Thoracic aorta (tissue), 2 donors: ENCODE measurements around the gene KLHL29. TPM values are rescaled to one million over a fixed set of nuclear protein-coding genes. Genes with fewer than 3 reads are reported as not detected.

Experiments used
- ATAC-seq: fragments of 150-250 bp; one replicate; pipeline ENCODE4 v1.8.0; 2017; ENCODE audit warnings: low read depth; ENCODE audit not compliant: insufficient number of reproducible peaks, low FRiP score
- DNase-seq: peaks from one replicate; pipeline ENCODE4 v3.0.0-alpha.2; 2020; ENCODE audit warnings: low spot score
- H3K27ac ChIP-seq, 2 donors: fragments of 200-600 bp; sonication (generic); 1 replicate in 1 of 2; 2 replicates in 1 of 2; pipeline ENCODE4 v1.5.1; 2016; ENCODE audit warnings: mild to moderate bottlenecking in 2 of 2, moderate library complexity in 2 of 2
- H3K27me3 ChIP-seq: fragments of 200-600 bp; sonication (generic); replicated peaks from 2 replicates; pipeline ENCODE4 v1.6.0; 2016; ENCODE audit warnings: mild to moderate bottlenecking; ENCODE audit not compliant: insufficient read depth
- H3K36me3 ChIP-seq: fragments of 200-600 bp; sonication (generic); one replicate; pipeline ENCODE4 v1.5.1; 2016
- H3K4me1 ChIP-seq, 2 donors: fragments of 200-600 bp; sonication (generic); 1 replicate in 1 of 2; 2 replicates in 1 of 2; pipeline versions ENCODE4 v1.5.1 to v1.6.0; 2016; ENCODE audit warnings: low read depth in 2 of 2, mild to moderate bottlenecking in 1 of 2; ENCODE audit not compliant: control insufficient read depth in 1 of 2
- H3K4me3 ChIP-seq: fragments of 200-600 bp; sonication (generic); 2 replicates; pipeline ENCODE4 v1.5.1; 2016; ENCODE audit warnings: mild to moderate bottlenecking
- H3K9me3 ChIP-seq: fragments of 200-600 bp; sonication (generic); 2 replicates; pipeline ENCODE4 v1.5.1; 2016
- CTCF ChIP-seq: fragments of 200-600 bp; sonication (generic); IDR thresholded peaks from one replicate; pipeline ENCODE4 v1.5.1; 2019; ENCODE audit warnings: antibody characterized with exemption
- total RNA-seq, 2 donors: library from RNA; depleted of rRNA; stranded (reverse); fragments of >200 nt; gene quantifications; one replicate each; pipeline versions ENCODE4 v1.1.0 to v1.2.3, GENCODE V29; 2016

KLHL29 gene
- total RNA-seq, 2 donors from 2014 or later: 18.5 to 24.4 TPM

DNA sequence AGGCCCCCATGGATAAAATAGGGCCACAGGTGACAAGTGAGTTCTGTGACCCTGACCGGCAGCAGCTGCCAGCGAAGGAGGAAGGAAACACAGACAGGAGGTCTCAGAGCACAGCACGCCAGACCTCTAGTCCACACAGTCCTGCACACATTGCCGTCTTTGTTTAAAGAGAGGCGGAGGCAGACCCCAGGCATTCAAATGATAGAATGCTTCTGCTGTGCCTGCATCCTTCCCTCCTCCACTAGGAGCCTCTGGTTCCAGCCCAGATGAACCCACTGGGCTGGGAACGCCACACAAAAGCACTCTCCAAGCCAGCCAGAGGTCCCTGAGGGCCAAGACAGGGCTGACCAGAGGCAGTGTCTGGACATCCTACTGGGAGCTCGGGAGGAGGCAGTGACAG is 118.7 kb downstream of the KLHL29 start:
- no peak for TF ChIP-seq CTCF
- H3K27ac ChIP-seq: no peak overlapping the region
- peaks cover 19 to 55% of the 10 kb centered on the region in 2 donors for H3K4me1 ChIP-seq
- no peaks in the 10 kb centered on the region for H3K9me3 ChIP-seq
- H3K4me3 ChIP-seq: no peak overlapping the region
- ATAC-seq (no peak), DNase-seq (no peak)
- no peaks in the 10 kb centered on the region for H3K27me3 ChIP-seq
- H3K36me3 ChIP-seq: no peaks in the 10 kb centered on the region

GRCh38 chr2:23504591-23504990 is 119.6 kb downstream of the KLHL29 start:
- ATAC-seq (no peak), DNase-seq (no peak)
- H3K9me3 ChIP-seq: no peaks in the 10 kb centered on the region
- no peaks in the 10 kb centered on the region for H3K36me3 ChIP-seq
- no peak for TF ChIP-seq CTCF
- H3K4me1 ChIP-seq: peaks cover 15 to 46% of the 10 kb centered on the region in 2 donors
- H3K4me3 ChIP-seq: no peak overlapping the region
- H3K27ac ChIP-seq: peak overlapping the region in 1 of 2 donors; percentile 2
- no peaks in the 10 kb centered on the region for H3K27me3 ChIP-seq

DNA sequence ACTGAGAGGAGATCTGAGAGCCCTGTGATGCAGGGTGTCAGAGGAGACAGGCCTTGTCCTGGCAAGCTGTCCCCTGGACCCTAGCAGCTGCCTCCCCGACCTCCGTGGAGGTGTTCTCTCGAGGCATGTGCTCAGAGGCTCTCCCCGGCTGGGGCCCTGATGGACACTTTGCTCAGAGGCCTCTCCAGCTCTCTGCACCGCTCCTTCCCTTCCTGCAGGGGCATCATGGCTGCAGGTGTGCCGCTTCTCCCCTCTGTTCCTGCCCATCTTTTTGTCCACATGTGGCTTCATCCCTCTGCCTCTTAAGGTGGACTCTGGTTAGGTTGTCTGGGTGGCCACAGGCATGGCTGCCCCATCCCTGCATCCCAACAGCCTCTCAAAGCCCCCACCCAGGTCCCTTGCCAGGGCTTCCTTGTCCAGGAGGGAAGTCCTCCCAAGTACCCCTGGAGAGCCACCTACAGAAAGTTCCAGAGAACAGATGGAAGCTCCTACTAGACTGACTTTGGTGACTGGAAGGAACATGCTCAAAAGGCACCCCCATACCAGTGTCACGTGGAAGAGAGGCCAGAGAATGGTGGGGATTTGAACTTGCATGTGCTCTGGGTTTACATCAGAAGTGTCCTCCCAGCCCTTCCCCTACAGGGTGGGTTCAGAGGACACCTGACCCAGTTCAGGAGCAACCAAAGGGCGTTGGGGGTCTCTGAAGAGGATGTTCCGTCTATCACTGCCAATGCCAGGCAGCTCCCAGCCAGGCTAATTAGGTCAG is 120.4 kb downstream of the KLHL29 start:
- TF ChIP-seq CTCF: no peak
- H3K27me3 ChIP-seq: no peaks in the 10 kb centered on the region
- H3K36me3 ChIP-seq: no peaks in the 10 kb centered on the region
- H3K9me3 ChIP-seq: no peaks in the 10 kb centered on the region
- DNase-seq (no peak), ATAC-seq (no peak)
- no peak overlapping the region for H3K4me3 ChIP-seq
- H3K4me1 ChIP-seq: peaks cover 15 to 44% of the 10 kb centered on the region in 2 donors
- H3K27ac ChIP-seq: no peak overlapping the region

DNA sequence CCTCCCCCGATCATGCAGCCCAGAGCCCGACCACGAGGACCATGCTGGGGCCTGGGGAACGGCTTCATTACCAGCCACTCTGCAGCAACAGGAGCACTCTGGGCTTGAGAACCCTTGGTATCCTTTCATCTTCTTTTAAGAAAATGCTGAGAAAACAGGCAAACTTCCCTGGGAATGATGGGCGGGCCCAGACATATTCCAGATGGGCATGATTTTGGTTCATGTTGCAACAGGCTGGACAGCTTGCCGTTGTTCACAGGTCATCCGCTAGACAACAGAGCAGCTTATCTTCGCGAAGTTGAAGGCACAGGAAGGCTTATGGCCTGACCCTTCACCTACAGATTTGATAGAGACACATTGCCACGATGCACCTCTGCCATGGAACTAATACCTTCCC is 121.0 kb downstream of the KLHL29 start:
- DNase-seq: no peak
- no peaks in the 10 kb centered on the region for H3K27me3 ChIP-seq
- H3K4me1 ChIP-seq: peaks cover 15 to 44% of the 10 kb centered on the region in 2 donors
- no peak for TF ChIP-seq CTCF
- H3K27ac ChIP-seq: peak overlapping the region in 1 of 2 donors; percentile 50
- no peak overlapping the region for H3K4me3 ChIP-seq
- no peaks in the 10 kb centered on the region for H3K9me3 ChIP-seq
- no peak for ATAC-seq
- H3K36me3 ChIP-seq: no peaks in the 10 kb centered on the region

DNA sequence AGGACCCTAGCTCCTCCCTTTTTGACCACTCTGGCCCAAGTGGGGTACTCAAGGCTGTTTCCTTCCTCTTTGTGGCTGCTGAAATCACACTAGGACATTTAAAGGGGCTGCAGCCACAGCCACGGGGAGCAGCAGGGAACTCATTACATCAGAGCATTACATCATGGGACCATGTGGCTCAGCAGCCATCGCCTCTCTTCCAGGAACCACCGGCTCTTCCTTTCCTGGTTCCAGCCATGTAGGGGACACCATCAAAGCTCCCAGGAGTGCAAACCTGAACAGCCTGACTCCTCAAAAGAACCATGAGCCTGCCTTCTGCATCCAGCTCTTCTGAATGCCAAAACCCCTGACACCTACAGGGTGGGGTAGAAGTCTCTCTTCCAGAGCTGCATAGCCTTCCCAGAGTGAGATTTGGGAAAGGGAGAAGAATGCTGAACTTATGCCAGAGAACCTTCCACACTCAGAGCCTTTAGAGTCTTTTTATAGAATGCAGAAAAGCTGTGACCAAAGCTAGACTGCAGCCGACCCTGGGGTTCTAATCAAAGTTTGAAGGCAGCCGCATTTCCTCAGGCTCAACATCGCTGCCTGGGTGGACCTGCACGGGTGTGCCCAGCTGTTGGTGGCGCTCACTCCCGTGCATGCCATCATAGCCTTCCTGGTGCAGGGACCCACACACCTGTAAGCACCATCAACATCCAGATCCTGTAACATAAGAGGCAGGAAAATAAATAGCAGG is 121.7 kb downstream of the KLHL29 start:
- no peak for DNase-seq
- no peak for TF ChIP-seq CTCF
- H3K9me3 ChIP-seq: no peaks in the 10 kb centered on the region
- H3K4me3 ChIP-seq: no peak overlapping the region
- no peak for ATAC-seq
- no peaks in the 10 kb centered on the region for H3K36me3 ChIP-seq
- H3K27me3 ChIP-seq: no peaks in the 10 kb centered on the region
- H3K27ac ChIP-seq: peak overlapping the region in 1 of 2 donors; percentile 50
- H3K4me1 ChIP-seq: peaks cover 15 to 44% of the 10 kb centered on the region in 2 donors
